ENCODE results near the gene SCTR. TPM values are rescaled to one million over a fixed set of nuclear protein-coding genes. Genes with fewer than 3 reads are reported as not detected.

SCTR gene
- total and polyA plus RNA-seq, 2 of the 8 experiments (the other 6 are each of a cell fraction or from before 2014, with no cell fraction given) = 0.15 TPM; not detected in 1

- TF ChIP-seq E2F6 (IDR thresholded peaks at IDR 0.05) (no peak), SRF (IDR thresholded peaks at IDR 0.05; ENCODE audit: low read depth, low read length) (no peak), TAF7 (optimal IDR thresholded peaks at IDR 0.05; ENCODE audit: borderline replicate concordance, low read depth, low read length) (no peak), KDM4A (IDR thresholded peaks at IDR 0.05; ENCODE audit: low read depth, low read length, severe bottlenecking) (no peak)
Observed at GRCh38 chr2:119416299-119416923, 107.9 kb downstream of the SCTR start (continued).

Data from H1 (cell line).